ENCODE results near the gene GRIK3. TPM values are rescaled to one million over a fixed set of nuclear protein-coding genes. Genes with fewer than 3 reads are reported as not detected.

GRIK3 gene
- total RNA-seq, 6 experiments from 2014 or later, result 0.07 TPM; not detected in 5

DNA sequence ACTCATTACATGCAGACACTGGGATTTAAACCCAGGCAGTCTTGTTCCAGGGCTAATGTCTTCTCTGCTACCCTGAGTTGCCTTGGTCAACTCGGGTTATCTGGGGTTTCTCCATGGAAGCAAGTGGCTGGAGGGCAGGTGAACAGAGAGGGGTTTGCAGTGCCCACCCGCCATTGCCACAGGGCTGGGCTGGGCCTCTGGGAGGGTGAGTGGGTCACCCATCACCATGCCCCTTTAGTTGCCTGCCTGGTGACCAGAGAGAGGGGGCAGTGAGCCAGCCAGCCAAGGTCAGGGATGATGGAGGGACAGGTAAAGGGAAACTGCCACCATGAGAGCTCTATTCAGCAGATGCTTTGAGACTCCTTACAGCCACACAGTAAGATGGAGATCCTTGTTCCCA, 53.2 kb downstream of the GRIK3 start:
- ATAC-seq (no peak), DNase-seq (no peak)
- WGBS (ENCODE audit: insufficient coverage, low coverage, low lambda C conversion rate, missing lambda C conversion rate), result 43% methylated on average over 1 of the region's 2 CpGs
- no peaks in the 10 kb centered on the region for H3K4me1 ChIP-seq
- TF ChIP-seq, protein P1, sequence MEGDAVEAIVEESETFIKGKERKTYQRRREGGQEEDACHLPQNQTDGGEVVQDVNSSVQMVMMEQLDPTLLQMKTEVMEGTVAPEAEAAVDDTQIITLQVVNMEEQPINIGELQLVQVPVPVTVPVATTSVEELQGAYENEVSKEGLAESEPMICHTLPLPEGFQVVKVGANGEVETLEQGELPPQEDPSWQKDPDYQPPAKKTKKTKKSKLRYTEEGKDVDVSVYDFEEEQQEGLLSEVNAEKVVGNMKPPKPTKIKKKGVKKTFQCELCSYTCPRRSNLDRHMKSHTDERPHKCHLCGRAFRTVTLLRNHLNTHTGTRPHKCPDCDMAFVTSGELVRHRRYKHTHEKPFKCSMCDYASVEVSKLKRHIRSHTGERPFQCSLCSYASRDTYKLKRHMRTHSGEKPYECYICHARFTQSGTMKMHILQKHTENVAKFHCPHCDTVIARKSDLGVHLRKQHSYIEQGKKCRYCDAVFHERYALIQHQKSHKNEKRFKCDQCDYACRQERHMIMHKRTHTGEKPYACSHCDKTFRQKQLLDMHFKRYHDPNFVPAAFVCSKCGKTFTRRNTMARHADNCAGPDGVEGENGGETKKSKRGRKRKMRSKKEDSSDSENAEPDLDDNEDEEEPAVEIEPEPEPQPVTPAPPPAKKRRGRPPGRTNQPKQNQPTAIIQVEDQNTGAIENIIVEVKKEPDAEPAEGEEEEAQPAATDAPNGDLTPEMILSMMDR (IDR thresholded peaks at IDR 0.05), result no peak
- TF ChIP-seq POLR2A (IDR thresholded peaks at IDR 0.05), result no peak
- no peaks in the 10 kb centered on the region for H3K36me3 ChIP-seq
- H3K27ac ChIP-seq, result no peak overlapping the region
- H3K4me3 ChIP-seq, result no peak overlapping the region
- peaks cover 0 to 3% of the 10 kb centered on the region in 2 donors for H3K27me3 ChIP-seq
- no peaks in the 10 kb centered on the region for H3K9me3 ChIP-seq
- intact Hi-C loops (cut with DNase I), result no loop called here

DNA sequence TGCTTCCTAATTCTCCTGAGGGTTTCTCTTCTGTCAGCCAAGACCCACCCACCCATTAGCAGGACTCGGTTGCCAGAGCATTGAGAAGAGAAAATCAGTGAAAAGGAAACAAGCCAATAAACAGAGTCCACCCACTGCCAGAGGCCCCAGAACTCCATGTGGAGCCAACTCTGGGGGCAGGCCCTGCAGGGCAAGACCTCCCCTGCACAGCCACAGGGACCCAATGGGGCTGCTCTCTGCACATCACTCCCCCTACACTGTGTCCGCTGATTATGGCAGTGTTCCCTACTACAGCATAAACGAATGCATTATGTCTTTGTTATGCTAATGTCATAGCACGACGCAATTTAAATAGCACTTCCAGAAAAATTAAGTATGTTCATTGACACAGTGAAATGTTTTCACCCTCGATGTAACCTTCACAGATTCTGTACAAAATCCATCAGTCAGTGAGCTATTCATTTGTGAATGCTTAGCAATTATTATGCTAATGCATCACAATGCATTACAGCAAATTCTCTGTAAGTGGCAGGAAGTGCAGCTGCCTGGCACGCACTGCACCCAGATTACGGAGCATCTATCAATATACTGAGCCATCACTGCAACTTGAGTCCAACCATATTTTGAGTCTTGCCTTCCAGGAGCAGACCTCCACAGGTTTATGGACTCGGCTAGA, 56.4 kb downstream of the GRIK3 start:
- WGBS (ENCODE audit: insufficient coverage, low coverage, low lambda C conversion rate, missing lambda C conversion rate), result 70% methylated on average over 8 of the region's 9 CpGs
- TF ChIP-seq, protein P1 (IDR thresholded peaks at IDR 0.05), result no peak
- TF ChIP-seq POLR2A (IDR thresholded peaks at IDR 0.05), result no peak
- Histone ChIP-seq H3K27ac (no peak overlapping the region), H3K4me3 (no peak overlapping the region), H3K27me3 (peaks cover 0 to 3% of the 10 kb centered on the region in 2 donors), H3K36me3 (no peaks in the 10 kb centered on the region), H3K9me3 (no peaks in the 10 kb centered on the region), H3K4me1 (no peaks in the 10 kb centered on the region)
- intact Hi-C loops (cut with DNase I), result no loop called here
- ATAC-seq, result no peak
- DNase-seq, result no peak

DNA sequence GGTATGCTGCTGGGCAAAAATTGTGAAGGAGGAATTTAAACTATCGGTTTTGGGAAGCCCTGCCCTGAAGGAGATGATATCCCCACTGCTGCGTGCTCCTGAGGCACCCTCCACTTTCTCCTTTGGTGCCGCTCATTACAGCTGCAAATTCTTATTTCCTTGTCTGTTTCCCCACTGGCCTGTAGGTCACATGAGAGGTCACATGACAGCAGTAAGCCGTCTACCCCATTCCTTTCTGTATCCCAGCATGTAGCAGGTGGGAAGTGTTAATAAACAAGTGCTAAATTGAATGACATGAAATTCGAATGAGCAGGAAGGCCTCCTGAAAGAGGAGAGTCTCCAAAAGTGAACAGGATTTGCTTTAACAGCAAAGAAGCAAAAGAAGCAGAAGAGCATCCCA, 58.7 kb downstream of the GRIK3 start:
- Histone ChIP-seq H3K4me3 (no peak overlapping the region), H3K9me3 (no peaks in the 10 kb centered on the region), H3K4me1 (no peaks in the 10 kb centered on the region), H3K27me3 (no peaks in the 10 kb centered on the region), H3K27ac (no peak overlapping the region), H3K36me3 (no peaks in the 10 kb centered on the region)
- TF ChIP-seq, protein P1 (IDR thresholded peaks at IDR 0.05), result no peak
- no peak for TF ChIP-seq POLR2A (IDR thresholded peaks at IDR 0.05)
- DNase-seq (no peak), ATAC-seq (no peak)
- intact Hi-C loops (cut with DNase I), result no loop called here
- WGBS (ENCODE audit: insufficient coverage, low coverage, low lambda C conversion rate, missing lambda C conversion rate), result 39% methylated on average over 5 of the region's 5 CpGs

DNA sequence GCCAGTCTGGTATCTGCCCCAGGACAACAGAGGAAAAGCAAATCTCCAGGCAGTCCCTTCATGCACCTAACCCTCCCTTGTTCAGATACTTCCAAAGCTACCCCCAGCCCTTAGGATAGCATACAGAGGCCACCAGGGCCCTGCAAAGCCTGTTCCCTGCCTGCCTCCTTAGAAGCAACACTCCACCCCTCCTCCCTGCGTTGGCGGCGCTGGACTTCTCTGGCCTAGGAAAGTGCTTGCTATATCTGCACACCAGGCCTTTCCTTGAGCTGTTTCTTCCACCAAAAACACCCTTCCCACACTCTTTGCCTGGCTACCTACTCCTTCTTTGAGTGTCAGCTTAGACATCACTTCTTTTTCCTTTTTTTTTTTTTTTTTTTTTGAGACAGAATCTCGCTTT, 61.3 kb downstream of the GRIK3 start:
- no peak overlapping the region for H3K27ac ChIP-seq
- H3K4me1 ChIP-seq, result no peaks in the 10 kb centered on the region
- H3K36me3 ChIP-seq, result no peaks in the 10 kb centered on the region
- no peaks in the 10 kb centered on the region for H3K9me3 ChIP-seq
- no peak overlapping the region for H3K4me3 ChIP-seq
- no peak for DNase-seq
- intact Hi-C loops (cut with DNase I), result no loop called here
- no peak for TF ChIP-seq POLR2A (IDR thresholded peaks at IDR 0.05)
- TF ChIP-seq, protein P1 (IDR thresholded peaks at IDR 0.05), result no peak
- ATAC-seq, result no peak
- no peaks in the 10 kb centered on the region for H3K27me3 ChIP-seq
- 80% methylated on average over 2 of the region's 4 CpGs for WGBS (ENCODE audit: insufficient coverage, low coverage, low lambda C conversion rate, missing lambda C conversion rate)

All from right lobe of liver (tissue), 6 donors.